PC-3 (cell line): ENCODE measurements around the gene TRAPPC11. TPM values are rescaled to one million over a fixed set of nuclear protein-coding genes. Genes with fewer than 3 reads are reported as not detected.

Experiments
- ATAC-seq: fragments of 200-7000 bp; cut with Tn5 transposase; 2 replicates; pipeline ENCODE4 v1.9.1; 2020; ENCODE audit warnings: mild to moderate bottlenecking, moderate library complexity
- BruUV-seq: library from RNA; stranded (reverse); fragments of 400-500 nt; replicated peaks from 2 replicates; lab custom pipeline; 2021; lab: Mats Ljungman, UMichigan
- CTCF ChIA-PET: fragments of 300-600 bp; sonication (Branson Sonifier 250); formaldehyde crosslinking; loops from one replicate; lab custom pipeline; 2022; ENCODE audit warnings: antibody characterized with exemption; lab: Charles Lee
- POLR2A ChIA-PET: fragments of 300-600 bp; sonication (Branson Sonifier 250); formaldehyde crosslinking; loops from one replicate; lab custom pipeline; 2022; ENCODE audit warnings: antibody characterized with exemption; ENCODE audit not compliant: unreplicated experiment; lab: Charles Lee
- DNase-seq: peaks from one replicate; pipeline ENCODE4 v3.0.0-alpha.2; 2015
- H2AFZ ChIP-seq: fragments of 300-600 bp; sonication (generic); 2 replicates; pipeline ENCODE4 v1.6.0; 2016; ENCODE audit warnings: antibody characterized with exemption, low read length
- H3F3A ChIP-seq: fragments of 300-600 bp; sonication (generic); one replicate; pipeline ENCODE4 v1.6.0; 2017; ENCODE audit warnings: antibody characterized with exemption, low read length, control low read depth, mild to moderate bottlenecking; ENCODE audit not compliant: unreplicated experiment
- H3K27ac ChIP-seq: fragments of 300-600 bp; sonication (generic); 2 replicates; pipeline ENCODE4 v1.5.1; 2016; ENCODE audit warnings: mild to moderate bottlenecking, low read length
- H3K27me3 ChIP-seq: fragments of 300-600 bp; sonication (generic); 2 replicates; pipeline ENCODE4 v1.6.1; 2016; ENCODE audit warnings: low read length, mixed read lengths
- H3K36me3 ChIP-seq: fragments of 300-600 bp; sonication (generic); 2 replicates; pipeline ENCODE4 v1.6.1; 2016; ENCODE audit warnings: low read depth, mixed run types, low read length, mixed read lengths
- H3K4me1 ChIP-seq: fragments of 300-600 bp; sonication (generic); 2 replicates; pipeline ENCODE4 v1.5.1; 2016; ENCODE audit warnings: low read length; ENCODE audit not compliant: insufficient read depth
- H3K4me2 ChIP-seq: fragments of 300-600 bp; sonication (generic); 2 replicates; pipeline ENCODE4 v1.6.0; 2016; ENCODE audit warnings: low read length
- H3K4me3 ChIP-seq: fragments of 300-600 bp; sonication (generic); 2 replicates; pipeline ENCODE4 v1.5.1; 2016; ENCODE audit warnings: mild to moderate bottlenecking, low read length, mixed read lengths
- H3K79me2 ChIP-seq: fragments of 300-600 bp; sonication (generic); 2 replicates; pipeline ENCODE4 v1.6.1; 2017; ENCODE audit warnings: low read length, mixed read lengths
- H3K9ac ChIP-seq: fragments of 300-600 bp; sonication (generic); 2 replicates; pipeline ENCODE4 v1.6.0; 2016; ENCODE audit warnings: mild to moderate bottlenecking, low read length
- H3K9me2 ChIP-seq: fragments of 300-600 bp; sonication (generic); replicated peaks from 2 replicates; pipeline ENCODE4 v1.6.1; 2016; ENCODE audit warnings: mixed run types, low read length, mixed read lengths
- H3K9me3 ChIP-seq: fragments of 300-600 bp; sonication (generic); 2 replicates; pipeline ENCODE4 v1.6.1; 2016; ENCODE audit warnings: low read length, mixed read lengths
- H4K20me1 ChIP-seq: fragments of 300-600 bp; sonication (generic); 2 replicates; pipeline ENCODE4 v1.6.1; 2016; ENCODE audit warnings: low read length, mixed read lengths
- EZH2 ChIP-seq: fragments of 300-600 bp; sonication (generic); IDR thresholded peaks from one replicate; pipeline ENCODE4 v1.6.1; 2017; ENCODE audit warnings: antibody characterized with exemption, mild to moderate bottlenecking, low read length; ENCODE audit not compliant: unreplicated experiment
- EZH2phosphoT487 ChIP-seq: fragments of 300-600 bp; sonication (generic); IDR thresholded peaks from 2 replicates; pipeline ENCODE4 v1.6.1; 2018; ENCODE audit warnings: mild to moderate bottlenecking, antibody characterized with exemption, low read length, borderline replicate concordance
- intact Hi-C: fragments of 100-400 bp; cut with micrococcal nuclease; formaldehyde crosslinking; loops from 2 replicates; pipeline ENCODE4 v1.9.0; 2023
- total RNA-seq: library from RNA; depleted of rRNA; stranded (reverse); fragments of >200 nt; gene quantifications from 2 replicates; pipeline ENCODE4 v1.2.3, GENCODE V29; 2014
- TF ChIP-seq, protein P1 (sequence below): fragments of 300-600 bp; sonication (generic); conservative IDR thresholded peaks from 2 replicates; pipeline ENCODE4 v1.5.1; 2017; ENCODE audit warnings: antibody characterized with exemption, low read depth, mild to moderate bottlenecking, low read length

Gene TRAPPC11
- total RNA-seq, 1 experiment from 2014 or later, result 20.0 TPM

DNA sequence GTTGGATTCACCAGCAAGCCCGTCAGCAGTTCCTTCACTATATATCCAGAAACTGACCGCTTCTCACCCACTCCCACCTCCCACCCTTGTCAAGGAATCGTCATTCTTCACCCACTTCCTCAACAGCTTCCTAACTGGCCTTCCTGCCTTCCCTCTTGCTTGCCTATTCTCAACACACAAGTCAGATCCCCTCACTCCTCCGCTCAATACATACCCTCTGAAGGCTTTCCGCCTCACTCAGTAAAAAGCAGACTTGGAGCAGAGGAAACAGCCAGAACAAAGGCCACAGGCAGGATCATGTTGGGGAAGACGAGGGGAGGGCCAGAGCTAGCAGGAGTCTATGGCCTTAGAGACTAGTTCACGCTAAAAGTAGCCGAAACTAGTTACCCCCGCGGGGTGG, 23.8 kb upstream of the TRAPPC11 start:
- Histone ChIP-seq H3K27ac (no peak overlapping the region), H3K4me2 (no peak overlapping the region), H4K20me1 (no peaks in the 10 kb centered on the region), H3K79me2 (no peaks in the 10 kb centered on the region), H2AFZ (no peak overlapping the region), H3K4me1 (peaks cover 26% of the 10 kb centered on the region), H3K36me3 (no peaks in the 10 kb centered on the region), H3K27me3 (no peaks in the 10 kb centered on the region), H3K4me3 (no peak overlapping the region), H3K9me2 (no peaks in the 10 kb centered on the region), H3K9ac (no peak overlapping the region), H3F3A (no peaks in the 10 kb centered on the region), H3K9me3 (no peaks in the 10 kb centered on the region)
- no peak for ATAC-seq
- TF ChIP-seq EZH2phosphoT487 (no peak), EZH2 (no peak)
- TF ChIP-seq, protein P1, sequence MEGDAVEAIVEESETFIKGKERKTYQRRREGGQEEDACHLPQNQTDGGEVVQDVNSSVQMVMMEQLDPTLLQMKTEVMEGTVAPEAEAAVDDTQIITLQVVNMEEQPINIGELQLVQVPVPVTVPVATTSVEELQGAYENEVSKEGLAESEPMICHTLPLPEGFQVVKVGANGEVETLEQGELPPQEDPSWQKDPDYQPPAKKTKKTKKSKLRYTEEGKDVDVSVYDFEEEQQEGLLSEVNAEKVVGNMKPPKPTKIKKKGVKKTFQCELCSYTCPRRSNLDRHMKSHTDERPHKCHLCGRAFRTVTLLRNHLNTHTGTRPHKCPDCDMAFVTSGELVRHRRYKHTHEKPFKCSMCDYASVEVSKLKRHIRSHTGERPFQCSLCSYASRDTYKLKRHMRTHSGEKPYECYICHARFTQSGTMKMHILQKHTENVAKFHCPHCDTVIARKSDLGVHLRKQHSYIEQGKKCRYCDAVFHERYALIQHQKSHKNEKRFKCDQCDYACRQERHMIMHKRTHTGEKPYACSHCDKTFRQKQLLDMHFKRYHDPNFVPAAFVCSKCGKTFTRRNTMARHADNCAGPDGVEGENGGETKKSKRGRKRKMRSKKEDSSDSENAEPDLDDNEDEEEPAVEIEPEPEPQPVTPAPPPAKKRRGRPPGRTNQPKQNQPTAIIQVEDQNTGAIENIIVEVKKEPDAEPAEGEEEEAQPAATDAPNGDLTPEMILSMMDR, result no peak
- CTCF ChIA-PET, result no interaction called here
- POLR2A ChIA-PET, result no interaction called here
- no TSS peak for BruUV-seq
- no peak for DNase-seq
- intact Hi-C loops, result loop anchor here (5.0 kb wide), 2 partner anchors 133 to 163 kb away; no protein-coding TSS in a partner anchor

DNA sequence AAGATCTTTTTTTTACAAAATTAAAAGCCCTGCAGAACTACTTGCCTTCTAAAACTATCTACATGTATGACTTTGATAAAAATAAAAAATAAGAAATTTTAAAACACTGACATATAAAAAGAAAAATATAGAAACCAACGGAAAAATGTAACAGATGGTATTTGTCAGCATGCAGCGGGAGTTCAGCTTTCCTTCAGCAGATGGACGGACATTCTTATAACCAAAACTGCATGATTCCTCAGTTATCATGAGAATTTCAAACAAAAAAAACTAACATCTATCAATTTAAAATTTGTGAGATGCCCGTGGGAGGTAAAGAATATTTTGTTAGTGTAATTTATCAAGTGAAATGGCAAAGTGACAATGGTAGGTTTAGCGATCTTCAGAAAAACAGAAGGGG, 23.4 kb upstream of the TRAPPC11 start:
- ATAC-seq, result no peak
- no peak overlapping the region for H3K27ac ChIP-seq
- no TSS peak for BruUV-seq
- H3K9ac ChIP-seq, result no peak overlapping the region
- ChIA-PET CTCF (no interaction called here), POLR2A (no interaction called here)
- no peaks in the 10 kb centered on the region for H3F3A ChIP-seq
- DNase-seq, result no peak
- no peak overlapping the region for H3K4me3 ChIP-seq
- no peaks in the 10 kb centered on the region for H3K36me3 ChIP-seq
- no peak overlapping the region for H3K4me2 ChIP-seq
- intact Hi-C loops, result loop anchor here (2.0 to 5.0 kb wide), 3 partner anchors 23 to 163 kb away; partner anchors contain the start of genes RWDD4 and TRAPPC11
- no peak overlapping the region for H2AFZ ChIP-seq
- H3K9me3 ChIP-seq, result no peaks in the 10 kb centered on the region
- H4K20me1 ChIP-seq, result no peaks in the 10 kb centered on the region
- TF ChIP-seq EZH2 (no peak), EZH2phosphoT487 (no peak)
- TF ChIP-seq, protein P1, result no peak
- no peaks in the 10 kb centered on the region for H3K27me3 ChIP-seq
- no peaks in the 10 kb centered on the region for H3K9me2 ChIP-seq
- H3K4me1 ChIP-seq, result peaks cover 26% of the 10 kb centered on the region
- no peaks in the 10 kb centered on the region for H3K79me2 ChIP-seq

- intact Hi-C loops, result loop anchor here (2.0 to 5.0 kb wide), 3 partner anchors 22 to 164 kb away; partner anchors contain the start of genes RWDD4 and TRAPPC11
- Histone ChIP-seq H2AFZ (peak overlapping the region; percentile 42), H3K9me3 (no peaks in the 10 kb centered on the region), H3K4me2 (peak overlapping the region; percentile 64), H3K4me3 (peak overlapping the region; percentile 36), H3K36me3 (no peaks in the 10 kb centered on the region), H3K9ac (peak overlapping the region; percentile 49), H3K4me1 (peaks cover 26% of the 10 kb centered on the region), H3K27ac (peak overlapping the region; percentile 71), H3F3A (no peaks in the 10 kb centered on the region), H3K9me2 (no peaks in the 10 kb centered on the region), H3K79me2 (no peaks in the 10 kb centered on the region), H4K20me1 (no peaks in the 10 kb centered on the region), H3K27me3 (no peaks in the 10 kb centered on the region)
- DNase-seq, result peak; percentile 32
- ATAC-seq, result peak; percentile 60
- TSS peak; percentile 42 for BruUV-seq
- no peak for TF ChIP-seq EZH2
- TF ChIP-seq, protein P1, result peak; percentile 38; the same call in 1 of the 2 replicates
- no peak for TF ChIP-seq EZH2phosphoT487
- CTCF ChIA-PET, result no interaction called here
- POLR2A ChIA-PET, result interaction anchor here (0.6 kb wide), 1 partner anchor 132 kb away, joined by 4 read pairs; no protein-coding TSS in a partner anchor
These were observed 22.6 kb upstream of the TRAPPC11 start for GRCh38 chr4:183636503-183636902.
